Stimulated activated CD8-positive, alpha-beta memory T cell treated with anti-CD3 and anti-CD28 coated beads, Interleukin-15, amount 100 ng/mL, for 4 hours (primary cell): ENCODE measurements around the gene WSCD2.

Experiments used
- DNase-seq, 2 donors: peaks; one replicate each; pipeline ENCODE4 v3.0.0-alpha.2; 2020; ENCODE audit warnings: low read depth in 2 of 2

Gene WSCD2

DNA sequence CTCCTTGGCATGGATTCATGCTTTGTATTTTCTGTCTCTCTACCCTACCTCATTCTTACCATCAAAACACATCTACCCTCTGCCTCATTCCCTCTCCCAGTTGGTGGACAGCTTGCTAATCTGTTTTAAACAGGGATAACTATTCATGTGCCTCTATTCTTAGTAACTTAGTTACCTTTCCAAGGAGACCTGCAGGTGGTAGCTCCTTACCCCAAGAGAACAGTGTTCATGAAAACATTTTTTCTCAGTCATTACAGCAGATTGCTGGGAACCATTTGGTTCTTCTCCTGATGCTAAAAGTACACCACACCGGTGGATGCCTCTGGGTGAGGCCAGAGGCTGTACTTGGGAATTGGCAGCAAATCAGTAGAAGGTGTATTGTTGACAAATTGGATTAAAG is 137.0 kb downstream of the WSCD2 start:
- no peak for DNase-seq

DNA sequence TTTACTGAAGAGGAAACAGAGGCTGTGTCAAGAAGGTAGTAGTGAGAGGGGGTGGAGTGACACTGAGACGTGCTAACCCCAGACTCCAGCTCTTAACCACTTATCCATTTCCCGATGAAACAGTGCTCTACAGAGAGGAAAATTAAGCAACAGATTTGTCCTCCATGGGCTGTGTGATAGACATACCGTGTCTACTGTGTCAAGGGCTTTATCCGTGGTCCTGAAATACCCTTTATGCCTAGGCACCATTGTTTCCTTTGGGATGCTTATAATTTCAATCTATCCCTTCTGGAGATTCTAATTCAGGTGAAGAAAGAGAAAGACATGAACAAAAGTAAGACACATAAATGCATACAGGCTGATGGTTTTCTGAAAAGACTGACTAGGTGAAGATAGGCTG is 138.4 kb downstream of the WSCD2 start:
- DNase-seq = no peak

DNA sequence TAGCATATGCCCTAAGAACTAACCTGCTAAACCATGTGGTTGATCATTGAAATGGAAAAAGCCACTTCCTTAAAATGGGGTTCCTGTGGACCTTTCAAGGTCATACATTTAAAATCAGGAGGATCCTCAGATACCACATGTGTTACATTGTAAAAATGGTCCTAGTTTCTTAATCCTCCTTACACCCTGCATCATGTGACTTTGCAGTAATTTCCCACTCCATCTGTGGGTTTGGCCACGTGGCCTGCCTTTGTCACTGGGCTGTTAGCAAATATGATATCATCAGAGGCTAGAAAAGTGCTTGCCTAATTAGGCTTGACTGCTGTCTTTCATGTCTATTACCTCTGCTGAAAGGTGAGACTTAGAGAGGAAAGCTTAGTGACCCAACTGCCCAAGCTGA is 139.3 kb downstream of the WSCD2 start:
- no peak for DNase-seq

DNA sequence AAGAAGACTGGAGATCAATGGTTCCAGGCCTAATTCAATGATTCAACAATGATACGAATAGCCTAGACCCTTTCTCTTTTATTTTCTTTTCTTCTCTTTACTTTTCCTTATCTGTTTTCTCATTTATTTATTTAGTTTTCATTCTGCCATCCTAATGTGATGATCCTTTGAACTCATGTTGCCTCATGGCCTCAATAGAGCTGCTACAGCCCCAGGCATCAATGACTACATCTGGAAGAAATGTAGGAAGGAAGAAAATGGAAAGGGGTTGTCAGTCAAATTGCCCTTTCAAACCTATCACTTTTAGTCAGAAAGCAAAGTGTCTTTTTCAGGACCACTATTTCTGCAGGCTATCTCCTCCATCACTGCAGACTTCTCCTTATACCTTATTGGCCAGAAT is 140.1 kb downstream of the WSCD2 start:
- no peak for DNase-seq

DNA sequence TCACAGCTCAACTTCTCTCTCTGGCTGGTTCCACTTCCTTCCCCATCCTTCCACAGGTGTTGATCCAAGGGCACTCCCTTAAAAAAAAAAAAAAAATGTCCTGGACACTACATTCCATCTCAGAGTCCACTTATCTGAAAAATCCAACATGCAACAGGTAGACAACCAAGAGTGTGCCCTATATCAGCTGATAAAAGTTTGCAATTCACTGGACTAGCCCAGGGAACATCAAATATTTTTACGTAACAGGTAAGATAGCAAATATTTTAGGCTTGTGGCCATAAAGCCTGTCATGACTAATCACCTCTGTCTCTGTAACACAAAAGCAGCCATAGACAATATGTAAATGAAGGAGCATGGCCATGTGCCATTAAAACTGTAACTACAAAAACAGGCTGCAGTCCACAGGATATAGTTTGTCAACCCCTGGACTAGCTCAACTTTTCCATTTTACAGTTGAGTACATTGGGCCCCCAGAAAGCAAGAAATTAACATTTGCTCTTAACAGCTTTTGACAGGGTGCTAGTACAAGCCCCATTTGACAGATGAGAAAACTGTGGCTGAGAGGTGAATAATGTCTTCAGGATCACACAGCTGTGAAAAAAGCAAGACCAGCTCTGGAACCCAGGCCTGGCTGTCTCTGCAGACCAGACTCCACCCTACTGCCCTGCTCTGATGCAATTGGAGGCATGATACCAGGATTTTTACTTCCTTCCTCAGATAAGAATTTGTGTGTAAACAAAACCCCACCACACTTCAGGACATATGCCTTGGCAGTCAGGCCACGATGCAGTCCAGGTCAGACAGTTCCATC is 141.2 kb downstream of the WSCD2 start:
- DNase-seq = no peak

DNA sequence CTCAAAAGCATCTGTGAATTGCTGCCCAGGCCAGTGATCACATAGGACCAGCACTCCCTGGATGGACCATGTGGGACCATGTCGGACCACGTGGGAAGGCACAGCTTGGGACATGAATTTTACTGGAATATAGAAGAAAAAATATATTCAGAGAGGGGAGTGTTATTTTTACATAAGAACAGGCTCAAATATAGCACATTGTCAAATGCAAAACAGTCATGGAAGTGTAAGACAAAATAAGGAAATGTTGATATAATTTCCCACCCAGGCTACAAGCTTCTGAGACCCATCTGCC is 141.7 kb downstream of the WSCD2 start:
- no peak for DNase-seq

DNA sequence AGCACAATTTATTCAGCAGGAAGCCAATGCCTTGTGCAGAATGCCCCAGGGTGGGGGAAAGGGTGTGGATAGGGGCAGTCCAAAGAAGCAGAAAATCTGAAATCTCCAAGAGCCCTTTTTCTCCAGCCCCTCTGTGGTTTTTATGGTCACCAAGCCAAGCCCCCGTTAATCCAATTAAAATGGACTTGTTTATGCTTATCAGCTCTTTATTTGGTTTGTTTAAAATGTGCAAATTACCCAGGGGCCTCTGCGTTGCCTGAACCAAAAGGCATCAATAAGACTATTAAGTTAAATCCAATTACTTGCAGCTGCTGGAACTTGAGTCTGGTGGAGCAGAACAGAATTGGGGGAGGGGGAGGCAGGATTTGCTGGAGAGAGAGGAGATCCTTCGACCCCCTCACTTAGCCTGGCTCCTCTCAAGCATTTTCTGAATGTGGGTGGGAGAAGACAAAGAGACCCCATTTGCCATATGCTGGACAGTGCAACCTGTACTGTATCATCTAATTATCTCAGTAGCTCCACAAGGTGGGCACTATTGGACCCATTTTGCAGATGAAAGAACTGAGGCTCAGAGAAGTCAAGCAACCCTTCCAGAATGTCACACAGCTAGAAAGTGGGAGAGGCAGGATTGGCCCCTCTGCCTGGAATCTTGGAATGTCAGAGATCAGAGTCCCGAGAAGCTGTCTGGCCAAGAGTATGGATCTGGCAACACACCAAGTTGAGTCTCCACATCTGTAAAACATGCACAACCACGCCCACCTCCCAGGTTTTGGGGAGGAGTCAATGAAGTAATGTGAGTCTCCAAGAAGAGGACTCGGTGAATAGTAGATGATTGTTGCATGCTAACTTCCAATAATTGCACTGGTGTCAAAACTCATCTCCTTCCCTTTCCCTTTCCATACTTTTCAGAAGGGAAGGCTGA is 143.1 kb downstream of the WSCD2 start:
- DNase-seq = no peak

DNA sequence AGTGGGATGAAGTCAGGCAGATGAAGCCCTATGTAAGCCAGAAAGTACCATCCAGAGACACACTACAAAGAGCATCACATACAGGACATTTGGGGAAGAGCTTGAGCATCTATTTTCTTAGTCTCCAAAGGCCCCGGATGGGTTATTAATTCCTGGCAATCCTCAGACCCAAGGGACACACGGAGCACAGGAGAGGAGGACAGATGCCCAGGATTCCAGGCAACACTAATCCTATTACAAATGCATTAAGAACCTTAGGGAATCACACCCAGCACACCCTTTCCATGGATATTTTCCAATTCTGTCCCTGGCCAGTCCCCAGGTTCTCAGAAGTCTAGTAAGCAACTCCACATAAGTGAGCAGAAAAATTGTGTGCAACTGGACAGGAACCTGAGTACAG is 144.1 kb downstream of the WSCD2 start:
- DNase-seq = no peak

DNA sequence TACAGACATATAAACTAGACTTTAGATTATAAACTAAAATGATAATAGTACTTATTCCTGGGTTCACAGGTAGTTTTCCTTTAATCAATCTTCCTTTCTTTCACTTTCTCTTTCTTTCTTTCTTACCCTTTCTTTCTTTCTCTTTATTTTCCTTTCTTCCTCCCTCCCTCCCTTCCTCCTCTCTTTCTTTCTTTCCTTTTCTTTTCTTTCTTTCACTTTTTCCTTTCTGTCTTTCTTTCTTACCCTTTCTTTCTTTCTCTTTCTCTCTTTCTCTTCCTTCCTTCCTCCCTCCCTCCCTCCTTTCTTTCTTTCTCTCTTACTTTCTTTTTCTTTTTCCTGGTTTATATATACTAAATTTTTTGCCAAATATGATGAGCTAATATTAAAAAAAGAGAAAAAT is 148.5 kb downstream of the WSCD2 start:
- DNase-seq = no peak

DNA sequence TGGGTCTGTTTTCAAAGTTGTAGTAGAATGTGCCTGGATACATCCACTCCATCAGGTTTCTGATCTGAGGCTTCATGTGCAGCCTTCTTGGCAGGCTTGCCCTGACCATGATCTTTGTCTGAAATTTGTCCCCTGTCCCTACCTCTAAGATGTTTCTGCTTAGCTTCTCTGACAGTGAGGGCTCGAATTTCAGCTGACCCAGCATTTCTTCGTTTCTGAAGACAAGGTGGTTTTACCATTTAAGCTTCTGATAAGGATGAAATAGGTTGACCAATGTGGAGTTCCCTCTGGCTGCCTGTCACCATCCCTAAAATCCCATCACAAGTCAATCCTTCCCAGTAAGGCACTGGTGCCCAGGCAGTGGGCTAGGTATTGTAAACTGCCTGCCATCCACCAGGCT is 153.1 kb downstream of the WSCD2 start:
- DNase-seq = no peak

DNA sequence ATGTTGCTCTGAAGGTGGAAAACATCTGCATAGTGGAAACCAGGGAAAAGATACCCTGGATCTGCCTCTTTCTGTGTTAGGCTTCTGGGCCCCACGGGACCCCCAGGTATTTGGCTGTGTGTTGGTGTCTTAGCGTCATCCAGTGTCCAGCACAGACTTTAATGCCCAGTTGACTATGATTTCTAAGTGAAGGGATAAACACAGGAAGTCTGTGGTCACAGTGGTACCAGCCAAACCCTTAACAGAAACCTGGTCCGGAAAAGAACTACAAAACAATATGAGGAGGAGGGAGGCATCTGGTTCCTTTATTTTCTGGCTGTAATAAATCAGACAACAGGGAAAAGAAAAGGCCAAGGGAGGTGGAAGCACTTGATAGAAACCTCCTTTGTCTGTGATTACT is 153.6 kb downstream of the WSCD2 start:
- no peak for DNase-seq

DNA sequence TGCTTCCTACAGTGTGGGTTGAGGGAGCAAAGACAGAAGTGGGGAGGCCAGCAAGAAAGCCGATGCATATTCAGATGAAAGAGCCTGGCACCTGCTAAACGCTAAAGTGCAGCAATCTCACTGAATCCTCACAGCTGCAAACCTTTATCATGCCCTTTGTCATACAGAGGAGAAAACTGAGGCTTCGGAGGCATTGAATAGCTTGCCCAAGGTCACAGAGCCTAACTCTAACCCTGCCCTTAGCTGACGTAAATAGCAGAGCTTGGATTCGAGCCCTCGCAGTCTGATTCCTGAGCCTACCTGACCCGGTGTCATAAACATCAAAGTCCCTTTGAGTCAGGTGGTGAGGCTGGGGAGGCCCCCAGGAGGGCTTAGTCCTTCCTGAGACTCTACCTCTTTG is 155.1 kb downstream of the WSCD2 start:
- no peak for DNase-seq

DNA sequence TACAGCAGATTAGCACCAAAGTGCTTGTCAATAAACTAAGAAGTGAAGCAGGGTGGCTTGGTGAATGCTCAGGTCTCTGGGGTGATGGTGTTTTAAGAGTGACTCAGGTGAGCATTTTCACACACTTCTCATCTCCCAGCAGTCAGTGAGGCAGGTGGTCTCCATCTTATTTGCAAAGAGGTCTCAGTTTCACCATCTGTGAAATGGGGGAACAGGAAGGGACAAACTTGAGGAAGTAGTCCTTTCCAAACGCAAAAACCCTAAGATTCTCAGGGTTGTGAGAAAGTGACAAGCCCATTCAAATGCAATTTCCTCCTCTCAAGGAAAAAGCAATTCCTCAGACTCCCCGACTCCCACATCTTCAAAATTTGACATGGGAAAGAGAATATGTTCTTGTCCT is 155.9 kb downstream of the WSCD2 start:
- no peak for DNase-seq

DNA sequence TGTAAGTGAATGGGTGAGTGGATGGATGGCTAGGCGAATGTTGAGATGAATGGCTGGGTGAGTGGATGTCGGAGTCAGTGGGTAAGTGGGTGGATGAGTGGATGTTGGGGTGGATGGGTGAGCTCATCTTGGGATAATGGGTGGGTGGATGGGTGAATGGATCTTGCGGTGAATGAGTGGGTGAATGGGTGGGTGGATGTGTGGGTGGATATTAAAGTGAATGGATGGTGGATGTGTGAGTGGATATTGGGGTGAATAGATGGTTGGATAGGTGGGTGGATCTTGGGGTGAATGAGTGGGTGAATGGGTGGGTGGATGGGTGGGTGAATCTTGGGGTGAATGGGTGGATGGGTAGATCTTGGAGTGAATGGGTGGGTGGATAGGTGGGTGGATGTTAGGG is 158.1 kb downstream of the WSCD2 start:
- DNase-seq = no peak

DNA sequence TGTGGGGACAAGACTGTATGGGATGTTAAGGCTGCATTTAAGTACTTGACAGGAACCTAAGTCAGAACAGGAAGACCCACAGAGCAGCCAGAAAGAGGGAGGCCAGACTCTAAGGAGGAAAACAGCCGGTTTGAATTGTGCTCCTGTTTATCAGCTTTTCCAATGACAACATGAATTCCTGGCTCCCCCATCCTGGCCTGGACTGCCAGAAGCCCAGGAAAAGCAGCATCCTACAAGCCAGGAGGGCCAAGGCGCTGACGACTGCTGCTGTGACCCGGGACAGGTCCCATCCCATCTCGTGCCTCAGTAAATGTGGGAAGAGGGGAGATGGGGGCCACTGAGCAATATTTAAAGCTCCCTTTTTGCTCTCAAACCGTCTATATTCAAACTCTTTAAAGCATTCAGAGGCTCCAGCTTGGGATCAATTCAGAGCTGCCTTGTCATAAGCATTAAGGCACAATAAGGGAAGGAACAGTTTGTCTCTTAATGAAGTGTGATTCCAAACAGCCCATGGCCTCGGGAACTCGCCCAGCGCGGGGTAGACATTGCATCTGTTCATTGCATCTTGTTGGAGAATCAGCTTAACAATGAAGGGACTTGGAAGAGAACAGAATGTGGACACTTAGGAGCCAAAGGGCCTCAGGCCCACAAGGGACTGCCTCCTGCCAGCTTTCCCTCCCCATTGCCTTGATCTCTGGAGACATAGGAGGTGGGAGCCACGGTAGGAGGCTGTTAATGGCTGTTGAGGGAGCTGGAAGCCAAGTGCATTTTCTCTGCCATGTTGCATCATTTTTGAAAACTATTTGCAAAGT is 160.5 kb downstream of the WSCD2 start:
- DNase-seq = no peak

DNA sequence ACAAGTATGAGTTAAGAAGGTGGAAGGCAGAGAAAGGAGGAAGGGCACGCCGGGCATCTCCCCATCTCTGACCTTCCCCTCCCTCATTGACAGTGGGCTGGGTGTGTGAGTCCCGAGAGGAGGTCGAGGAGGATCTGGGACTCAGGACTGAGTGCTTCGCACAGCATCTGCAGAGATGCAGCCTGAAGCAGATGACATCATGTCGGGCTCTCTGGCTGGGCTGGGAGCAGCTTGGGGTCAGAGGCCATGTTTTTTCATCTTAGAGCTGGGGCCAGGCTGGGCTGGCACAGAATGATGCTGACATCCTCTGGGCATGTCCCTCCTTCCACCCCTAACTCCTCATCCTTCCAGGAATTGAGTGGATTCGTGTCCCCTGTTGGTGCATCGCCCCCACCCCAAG is 166.6 kb downstream of the WSCD2 start:
- no peak for DNase-seq

DNA sequence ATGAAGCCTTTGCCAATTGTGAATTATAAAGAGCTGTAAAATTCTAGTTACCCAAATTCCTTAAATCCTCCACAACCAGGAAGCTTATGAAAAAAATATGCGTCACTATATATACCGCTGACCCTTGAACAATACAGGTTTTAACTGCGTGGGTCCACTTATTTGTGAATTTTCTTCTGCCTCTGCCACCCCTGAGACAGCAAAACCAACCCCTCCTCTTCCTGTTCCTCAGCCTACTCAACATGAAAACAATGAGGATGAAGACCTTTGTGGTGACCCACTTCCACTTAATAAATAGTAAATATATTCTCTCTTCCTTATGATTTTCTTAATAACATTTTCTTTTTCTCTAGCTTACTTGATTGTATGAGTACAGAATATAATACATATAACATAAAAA is 167.9 kb downstream of the WSCD2 start:
- no peak for DNase-seq

DNA sequence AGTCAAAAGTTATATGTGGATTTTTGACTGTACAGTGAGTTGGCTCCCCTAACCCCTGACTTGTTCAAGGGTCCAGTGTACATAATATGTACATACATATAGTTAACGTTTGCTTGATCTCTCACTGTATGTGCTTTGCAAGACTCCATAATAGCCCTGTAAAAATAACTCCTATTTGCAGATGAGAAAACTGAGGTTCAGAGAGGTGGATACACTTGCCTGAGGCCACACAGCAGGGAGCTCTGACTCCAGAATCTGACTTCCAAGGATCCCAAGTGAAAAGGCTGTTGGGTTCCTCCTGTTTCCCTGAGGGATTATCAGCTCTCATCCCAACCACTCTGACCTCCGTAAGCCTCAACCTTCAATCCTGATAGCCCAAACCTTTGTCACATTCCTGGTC is 168.3 kb downstream of the WSCD2 start:
- no peak for DNase-seq

DNA sequence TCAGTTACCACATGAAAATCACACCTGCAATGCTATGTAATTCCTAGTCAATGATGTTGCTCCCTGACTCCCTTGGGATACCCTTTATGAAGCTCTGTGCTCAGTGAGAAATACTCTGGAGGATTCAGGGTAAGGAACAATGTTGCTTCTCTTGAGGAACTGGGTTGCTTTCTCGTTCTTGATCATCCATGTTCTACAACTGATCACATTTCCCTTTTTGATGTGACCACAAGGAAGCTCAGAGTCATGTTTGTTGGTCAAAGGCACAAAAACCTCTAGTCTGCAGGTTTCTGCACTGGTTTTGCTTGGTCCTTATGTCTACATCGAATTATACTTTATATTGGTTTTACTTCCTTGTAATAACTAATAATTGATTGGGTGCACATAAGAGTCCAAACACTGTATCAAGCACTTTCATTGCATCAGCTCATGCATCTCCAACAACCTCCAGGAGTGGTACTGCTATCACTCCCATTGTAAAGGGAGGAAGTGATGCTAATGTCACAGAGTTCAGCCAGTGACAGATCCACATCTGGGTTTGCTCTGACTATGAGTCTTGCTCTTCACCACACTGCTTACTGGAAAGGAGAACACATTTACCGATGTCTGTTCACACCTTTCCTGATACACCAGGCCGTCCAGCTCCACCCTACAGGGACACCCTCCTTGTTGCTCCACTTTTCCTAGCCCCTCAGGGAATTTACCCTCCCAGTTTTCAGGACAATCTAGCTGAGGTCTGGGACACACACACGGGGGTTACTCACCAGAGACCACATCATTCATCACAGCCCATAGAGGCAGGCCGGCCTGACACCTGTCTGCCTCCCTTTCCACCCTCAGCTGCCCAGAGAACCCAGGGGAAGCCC is 169.0 kb downstream of the WSCD2 start:
- no peak for DNase-seq

DNA sequence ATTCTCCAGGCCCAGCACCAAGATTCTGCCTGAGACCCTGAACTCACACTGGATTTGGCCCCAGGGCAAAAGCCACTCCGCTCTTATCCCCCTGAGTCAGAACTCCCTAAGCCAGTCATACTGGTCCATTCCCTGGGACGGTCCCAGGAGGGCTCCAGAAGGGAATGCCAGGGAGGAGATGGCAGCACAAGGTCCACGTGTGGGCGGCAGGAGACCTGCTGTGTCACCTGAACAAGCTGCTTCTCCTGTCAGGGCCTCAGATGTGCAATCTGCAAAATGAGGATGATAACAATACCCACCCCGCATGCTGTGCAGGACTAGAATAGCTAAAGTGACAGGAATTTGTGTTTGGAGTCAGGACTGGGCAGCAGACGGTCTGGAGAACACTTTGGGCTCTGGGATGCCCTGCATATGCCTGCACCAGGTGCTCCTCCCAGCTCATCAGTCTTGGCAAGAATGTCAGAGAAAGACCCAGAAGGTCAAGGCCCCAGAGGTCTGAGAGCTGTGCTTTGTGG is 169.7 kb downstream of the WSCD2 start:
- no peak for DNase-seq

DNA sequence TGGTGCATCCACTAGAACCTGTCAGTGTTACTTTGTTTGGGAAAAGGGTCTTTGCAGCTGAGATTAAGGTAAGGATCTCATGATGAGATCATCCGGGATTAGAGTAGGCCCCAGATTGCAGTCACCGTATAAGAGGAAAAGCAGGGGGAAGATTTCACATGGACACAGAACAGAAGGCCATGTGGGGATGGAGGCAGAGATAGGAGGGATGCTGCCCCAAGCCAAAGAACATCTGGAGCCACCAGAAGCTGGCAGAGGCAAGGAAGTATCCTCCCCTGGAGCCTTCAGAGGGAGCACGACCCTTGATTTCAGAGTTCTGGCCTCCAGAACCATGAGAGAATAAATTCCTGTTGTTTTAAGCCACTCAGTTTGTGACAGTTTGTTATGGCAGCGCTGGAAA is 170.4 kb downstream of the WSCD2 start:
- DNase-seq = no peak
